AG09309 (cell line): Measurements from ENCODE around the gene CDA.

Experiments
- DNase-seq: peaks from one replicate; pipeline ENCODE4 v3.0.0-alpha.2; 2010; ENCODE audit warnings: low read depth
- H3K4me3 ChIP-seq: 2 replicates; pipeline ENCODE4 v1.5.1; 2011; ENCODE audit warnings: mild to moderate bottlenecking, low read depth, low read length, moderate library complexity; ENCODE audit not compliant: control insufficient read depth
- CTCF ChIP-seq: IDR thresholded peaks from 2 replicates; pipeline ENCODE4 v1.5.1; 2011; ENCODE audit warnings: mild to moderate bottlenecking, low read depth, low read length, inconsistent platforms; ENCODE audit not compliant: insufficient read depth, control insufficient read depth; ENCODE audit errors: missing control alignments

CDA gene

GRCh38 chr1:20555025-20555757, 33.7 kb upstream of the CDA start:
- DNase-seq = no peak
- no peak for TF ChIP-seq CTCF
- H3K4me3 ChIP-seq = no peak overlapping the region

- no peak for TF ChIP-seq CTCF
- DNase-seq = no peak
- H3K4me3 ChIP-seq = no peak overlapping the region
These were observed 33.2 kb upstream of the CDA start for GRCh38 chr1:20555758-20556120.

- TF ChIP-seq CTCF = no peak
- no peak for DNase-seq
- H3K4me3 ChIP-seq = no peak overlapping the region
These were observed 30.7 kb upstream of the CDA start for GRCh38 chr1:20558191-20558590.

GRCh38 chr1:20560966-20561365, 27.9 kb upstream of the CDA start:
- no peak for TF ChIP-seq CTCF
- no peak overlapping the region for H3K4me3 ChIP-seq
- no peak for DNase-seq

GRCh38 chr1:20565234-20565633, 23.7 kb upstream of the CDA start:
- DNase-seq = no peak
- no peak for TF ChIP-seq CTCF
- no peak overlapping the region for H3K4me3 ChIP-seq

- TF ChIP-seq CTCF = no peak
- DNase-seq = no peak
- no peak overlapping the region for H3K4me3 ChIP-seq
These were observed 19.3 kb upstream of the CDA start for GRCh38 chr1:20569523-20570098.
